GM18511 (cell line): ENCODE results near the gene C5orf24.
"Not testable (repeated sequence)": the region's sequence is repeated elsewhere in the genome, so short reads cannot be mapped to it uniquely, and the experiment has no call there.

Experiments used
- ATAC-seq: cut with Tn5 transposase; IDR thresholded peaks from one replicate; pipeline ENCODE4 v1.9.1; 2021; ENCODE audit warnings: mild to moderate bottlenecking, moderate library complexity; ENCODE audit not compliant: unreplicated experiment

The C5orf24 gene

DNA sequence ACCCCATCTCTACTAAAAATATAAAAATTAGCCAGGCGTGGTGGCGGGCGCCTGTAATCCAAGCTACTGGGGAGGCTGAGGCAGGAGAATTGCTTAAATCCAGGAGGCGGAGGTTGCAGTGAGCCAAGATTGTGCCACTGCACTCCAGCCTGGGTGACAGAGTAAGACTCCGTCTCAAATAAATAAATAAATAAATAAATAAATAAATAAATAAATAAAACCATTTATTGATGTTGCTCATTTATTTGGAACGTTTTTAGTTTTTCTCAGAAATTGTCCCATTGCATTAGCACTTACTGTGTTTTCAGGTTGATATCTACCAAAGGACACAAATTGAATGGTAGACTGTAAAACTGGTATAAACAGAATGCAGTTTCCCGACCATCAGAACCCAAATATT lies 10.7 kb downstream of the C5orf24 start:
- ATAC-seq = not testable (repeated sequence)

DNA sequence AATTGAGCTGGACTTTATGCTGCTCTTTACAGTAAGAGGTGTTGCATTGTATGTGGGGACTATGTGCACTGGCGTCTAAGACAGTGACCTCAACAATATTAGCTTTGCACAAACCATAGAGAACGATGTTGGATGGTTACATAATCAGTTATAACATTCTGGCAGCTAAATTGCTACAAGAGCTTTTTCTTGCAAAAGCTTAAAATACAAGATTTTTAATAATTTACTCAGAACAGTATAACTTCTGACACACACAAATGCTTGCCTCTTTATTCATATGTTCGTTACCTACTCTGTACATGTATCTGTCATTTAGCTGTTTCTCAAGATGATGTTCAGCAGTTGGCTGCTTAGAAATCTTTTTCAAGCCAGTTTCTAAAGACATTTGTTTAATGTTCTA lies 11.6 kb downstream of the C5orf24 start:
- ATAC-seq = no peak

DNA sequence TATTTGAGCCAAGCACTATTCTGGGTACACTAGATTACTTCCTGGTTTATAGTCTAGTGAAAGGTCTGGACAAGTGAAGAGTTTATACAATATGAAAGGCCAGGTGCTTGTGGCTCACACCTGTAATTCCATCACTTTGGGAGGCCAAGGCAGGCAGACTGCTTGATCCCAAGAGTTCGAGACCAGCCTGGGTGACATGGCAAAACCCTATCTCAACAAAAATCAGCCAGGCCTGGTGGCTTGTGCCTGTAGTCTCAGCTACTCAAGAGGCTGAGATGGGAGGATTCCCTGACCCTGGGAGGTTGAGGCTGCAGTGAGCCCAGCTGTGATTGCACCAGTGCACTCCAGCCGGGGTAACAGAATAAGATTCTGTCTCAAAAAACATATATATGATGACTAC lies 18.9 kb downstream of the C5orf24 start:
- no peak for ATAC-seq

DNA sequence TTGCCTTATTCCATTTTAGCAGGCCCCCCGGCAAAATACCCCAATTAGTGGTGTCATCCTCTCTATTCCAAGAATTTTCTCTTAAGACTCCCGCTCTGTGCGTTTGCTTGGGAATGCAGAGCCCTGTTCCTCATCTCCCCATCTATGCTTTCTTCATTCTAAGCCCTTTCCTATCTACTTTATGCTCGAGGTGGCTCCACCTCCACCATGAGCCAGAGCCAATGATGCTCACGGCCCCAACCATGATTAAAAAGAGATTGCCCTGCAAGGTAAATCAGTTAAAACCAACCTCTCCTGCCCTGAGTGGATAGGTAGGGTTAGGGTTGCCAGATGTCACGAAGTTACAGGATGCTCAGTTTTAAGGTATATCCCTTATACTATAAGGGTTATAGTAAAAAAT lies 27.7 kb downstream of the C5orf24 start:
- no peak for ATAC-seq

DNA sequence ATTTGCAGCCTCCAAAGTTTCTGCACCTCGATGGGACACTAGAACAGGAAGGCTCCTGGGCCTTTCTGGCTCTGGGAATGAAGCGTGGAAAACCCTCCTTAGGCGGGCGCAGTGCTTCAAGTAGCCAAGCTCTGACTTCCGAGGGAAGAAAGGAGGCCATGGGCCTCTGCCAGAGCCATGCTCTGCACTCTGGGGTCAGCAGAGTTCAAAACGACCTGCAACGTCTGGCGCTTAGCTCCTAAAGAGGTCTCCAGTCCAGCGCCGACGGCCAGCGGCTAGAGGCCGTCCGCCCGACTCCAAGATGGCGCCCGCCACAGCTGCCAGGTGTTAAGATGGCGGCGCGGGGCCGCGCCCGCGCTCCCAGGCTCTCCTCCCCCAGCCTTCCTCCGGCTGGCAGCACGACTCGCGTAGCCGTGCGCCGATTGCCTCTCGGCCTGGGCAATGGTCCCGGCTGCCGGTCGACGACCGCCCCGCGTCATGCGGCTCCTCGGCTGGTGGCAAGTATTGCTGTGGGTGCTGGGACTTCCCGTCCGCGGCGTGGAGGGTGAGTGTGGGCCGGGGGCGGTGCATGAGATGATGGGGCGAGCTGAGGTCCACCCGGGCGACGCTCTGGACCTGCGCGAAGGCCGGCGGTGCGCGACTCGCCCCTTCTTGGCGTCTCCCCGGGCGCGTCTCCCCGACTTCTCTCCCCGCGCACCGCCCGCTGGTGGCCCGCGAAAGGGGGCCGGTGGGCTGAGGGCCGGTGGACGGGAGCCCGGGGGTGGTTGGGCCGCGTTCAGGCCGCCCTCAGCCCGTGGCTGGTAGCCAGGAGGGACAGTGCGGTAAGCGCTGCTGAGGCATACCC lies 28.4 kb downstream of the C5orf24 start, which contains the start of gene TXNDC15:
Gene TXNDC15, plus strand, starts transcription at position 385 of the 844 bp plus-strand sequence. Its CDS starts 57 bp downstream, at position 442.
- ATAC-seq = peak; percentile 84

DNA sequence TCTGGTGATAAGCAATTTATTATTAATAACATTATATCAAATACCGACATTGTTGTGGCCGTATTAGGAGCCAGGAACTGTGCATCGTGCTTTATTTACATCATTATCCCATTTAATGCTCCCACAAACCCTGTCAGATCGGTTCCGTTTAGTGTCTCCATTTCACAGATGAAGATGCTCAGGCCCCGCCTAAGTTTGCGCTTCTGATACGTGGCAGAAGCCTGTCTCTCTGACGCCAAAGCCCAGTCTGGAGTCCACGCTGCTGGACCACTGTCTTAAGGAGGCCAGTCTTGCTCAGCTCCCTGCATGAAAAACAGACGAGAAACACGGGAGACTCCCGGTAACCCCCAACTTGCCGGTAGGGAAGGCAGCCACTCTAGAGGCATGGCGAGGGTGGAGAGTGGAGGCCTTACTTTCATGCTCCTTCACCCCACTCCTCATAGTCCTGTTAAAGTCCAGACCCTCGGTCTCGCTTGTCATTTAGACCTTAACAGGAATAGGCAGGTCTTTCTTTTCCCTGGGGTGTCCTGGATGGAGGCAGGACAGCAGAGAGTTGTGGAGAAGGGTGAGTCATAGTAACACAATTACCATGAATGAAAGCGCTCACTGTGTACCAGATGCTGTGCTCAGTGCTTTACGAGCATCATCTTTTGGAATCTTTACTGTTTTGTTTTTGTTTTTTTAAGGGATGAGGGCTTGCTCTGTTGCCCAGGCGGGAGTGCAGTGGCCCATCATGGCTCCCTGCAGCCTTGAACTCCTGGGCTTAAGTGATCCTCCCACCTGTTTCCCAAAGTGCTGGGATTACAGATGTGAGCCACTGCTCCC lies 29.3 kb downstream of the C5orf24 start:
- ATAC-seq = peak; percentile 40

DNA sequence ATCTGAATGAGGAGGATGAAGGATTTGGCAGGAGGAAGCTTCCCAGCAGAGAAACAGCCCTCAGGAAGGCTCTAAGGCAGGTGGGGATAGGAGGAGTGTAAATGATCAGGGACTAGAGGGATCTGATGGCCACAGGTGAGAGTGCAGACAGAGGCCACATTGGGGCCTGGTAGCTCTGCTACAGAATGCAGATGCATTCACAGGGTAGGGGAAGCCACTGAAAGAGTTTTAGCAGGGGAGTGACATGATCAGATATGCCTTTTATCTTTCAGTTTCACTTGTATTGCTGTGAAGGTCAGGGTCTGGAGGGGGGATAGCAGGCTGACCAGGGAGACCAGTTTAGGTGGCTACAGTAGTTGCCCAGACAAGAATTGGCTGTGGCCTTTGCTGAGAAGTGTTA lies 31.4 kb downstream of the C5orf24 start:
- peak; percentile 47 for ATAC-seq

DNA sequence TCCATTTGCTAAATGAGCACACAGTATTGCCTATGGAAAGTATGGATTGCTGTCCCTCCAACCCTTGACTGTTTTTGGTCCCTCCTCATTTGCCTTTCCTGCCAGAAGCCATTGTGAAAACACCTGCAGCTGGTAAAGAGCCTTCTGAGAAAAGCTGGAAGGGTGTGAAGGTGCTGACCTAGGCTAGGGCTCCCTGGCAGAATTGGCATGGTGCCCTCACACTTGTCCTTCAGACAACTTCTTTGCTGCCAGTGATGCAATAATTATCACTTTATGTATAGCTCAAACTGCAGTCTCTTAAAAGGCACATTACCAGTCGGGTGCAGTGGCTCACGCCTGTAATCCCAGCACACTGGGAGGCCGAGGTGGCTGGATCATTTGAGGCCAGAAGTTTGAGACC lies 32.6 kb downstream of the C5orf24 start:
- no peak for ATAC-seq

DNA sequence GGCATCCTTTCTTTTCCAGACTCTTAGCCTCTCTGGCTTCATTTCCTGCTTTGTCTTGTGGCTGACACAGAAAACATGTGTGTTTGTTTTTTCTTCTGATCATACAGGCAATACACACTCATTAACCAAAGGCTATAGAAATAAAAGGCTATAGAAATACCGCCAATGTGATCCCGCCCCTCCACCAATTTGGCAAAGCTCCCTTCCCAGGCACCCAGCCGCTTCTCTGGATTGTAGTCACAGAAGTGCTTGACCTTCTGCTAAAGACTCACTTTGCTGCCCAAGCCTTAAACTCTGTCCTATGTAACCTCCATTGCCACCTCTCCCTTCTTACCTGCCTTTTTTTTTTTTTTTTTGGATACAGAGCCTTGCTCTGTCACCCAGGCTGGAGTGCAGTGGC lies 33.7 kb downstream of the C5orf24 start:
- ATAC-seq = no peak

DNA sequence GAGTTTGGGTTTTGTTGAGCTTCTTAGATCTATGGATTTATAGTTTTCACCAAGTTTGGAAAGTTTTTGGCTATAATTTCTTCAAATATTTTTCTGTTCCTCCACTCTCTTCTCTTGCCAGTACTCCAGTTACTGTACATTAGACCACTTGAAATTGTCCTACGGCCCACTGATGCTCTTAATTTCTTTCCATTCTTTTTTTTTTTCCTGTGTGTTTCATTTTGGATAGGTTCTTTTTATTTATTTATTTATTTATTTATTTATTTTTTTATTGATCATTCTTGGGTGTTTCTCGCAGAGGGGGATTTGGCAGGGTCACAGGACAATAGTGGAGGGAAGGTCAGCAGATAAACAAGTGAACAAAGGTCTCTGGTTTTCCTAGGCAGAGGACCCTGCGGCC lies 35.2 kb downstream of the C5orf24 start:
- not testable (repeated sequence) for ATAC-seq

DNA sequence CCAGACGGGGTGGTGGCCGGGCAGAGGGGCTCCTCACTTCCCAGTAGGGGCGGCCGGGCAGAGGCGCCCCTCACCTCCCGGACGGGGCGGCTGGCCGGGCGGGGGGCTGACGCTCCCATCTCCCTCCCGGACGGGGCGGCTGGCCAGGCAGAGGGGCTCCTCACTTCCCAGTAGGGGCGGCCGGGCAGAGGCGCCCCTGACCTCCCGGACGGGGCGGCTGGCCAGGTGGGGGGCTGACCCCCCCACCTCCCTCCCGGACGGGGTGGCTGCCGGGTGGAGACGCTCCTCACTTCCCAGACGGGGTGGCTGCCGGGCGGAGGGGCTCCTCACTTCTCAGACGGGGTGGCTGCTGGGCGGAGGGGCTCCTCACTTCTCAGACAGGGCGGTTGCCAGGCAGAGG lies 35.9 kb downstream of the C5orf24 start:
- not testable (repeated sequence) for ATAC-seq

DNA sequence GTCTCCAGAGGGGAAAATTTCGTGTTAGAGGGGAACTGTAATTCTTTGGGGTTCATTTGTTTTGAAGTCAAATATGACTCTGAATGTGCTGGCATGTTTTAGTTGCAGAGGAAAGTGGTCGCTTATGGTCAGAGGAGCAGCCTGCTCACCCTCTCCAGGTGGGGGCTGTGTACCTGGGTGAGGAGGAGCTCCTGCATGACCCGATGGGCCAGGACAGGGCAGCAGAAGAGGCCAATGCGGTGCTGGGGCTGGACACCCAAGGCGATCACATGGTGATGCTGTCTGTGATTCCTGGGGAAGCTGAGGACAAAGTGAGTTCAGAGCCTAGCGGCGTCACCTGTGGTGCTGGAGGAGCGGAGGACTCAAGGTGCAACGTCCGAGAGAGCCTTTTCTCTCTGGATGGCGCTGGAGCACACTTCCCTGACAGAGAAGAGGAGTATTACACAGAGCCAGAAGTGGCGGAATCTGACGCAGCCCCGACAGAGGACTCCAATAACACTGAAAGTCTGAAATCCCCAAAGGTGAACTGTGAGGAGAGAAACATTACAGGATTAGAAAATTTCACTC lies 41.9 kb downstream of the C5orf24 start:
- ATAC-seq = no peak

DNA sequence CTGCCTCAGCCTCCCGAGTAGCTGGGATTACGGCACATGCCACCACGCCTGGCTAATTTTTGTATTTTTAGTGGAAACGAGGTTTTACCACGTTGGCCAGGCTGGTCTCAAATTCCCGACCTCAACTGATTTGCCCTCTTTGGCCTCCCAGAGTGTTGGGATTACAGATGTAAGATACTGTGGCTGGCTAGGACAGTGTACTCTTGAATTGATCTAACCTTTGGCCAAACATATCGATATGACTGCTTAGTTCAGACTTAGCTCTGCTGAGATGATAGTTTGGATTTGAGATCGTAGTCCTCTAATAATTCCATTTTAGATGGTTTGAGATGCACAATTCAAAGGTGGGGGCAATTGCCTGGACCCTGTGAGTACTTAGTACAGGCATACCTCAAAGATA lies 43.6 kb downstream of the C5orf24 start:
- ATAC-seq = no peak

DNA sequence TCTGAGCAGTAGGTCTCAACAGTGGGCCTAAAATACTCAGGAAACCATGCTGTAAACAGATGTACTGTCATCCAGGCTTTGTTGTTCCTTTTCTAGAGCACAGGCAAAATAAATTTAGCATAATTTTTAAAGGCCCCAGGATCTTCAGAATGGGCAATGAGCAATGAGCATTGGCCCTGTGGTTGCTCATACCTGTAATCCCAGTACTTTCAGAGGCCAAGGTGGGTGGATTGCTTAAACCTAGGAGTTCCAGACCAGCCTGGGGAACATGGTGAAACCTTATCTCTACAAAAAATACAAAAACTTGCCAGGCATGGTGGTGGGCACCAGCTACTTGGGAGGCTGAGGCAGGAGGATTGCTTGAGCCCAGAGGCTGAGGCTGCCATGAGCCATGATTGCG lies 45.7 kb downstream of the C5orf24 start:
- ATAC-seq = no peak

DNA sequence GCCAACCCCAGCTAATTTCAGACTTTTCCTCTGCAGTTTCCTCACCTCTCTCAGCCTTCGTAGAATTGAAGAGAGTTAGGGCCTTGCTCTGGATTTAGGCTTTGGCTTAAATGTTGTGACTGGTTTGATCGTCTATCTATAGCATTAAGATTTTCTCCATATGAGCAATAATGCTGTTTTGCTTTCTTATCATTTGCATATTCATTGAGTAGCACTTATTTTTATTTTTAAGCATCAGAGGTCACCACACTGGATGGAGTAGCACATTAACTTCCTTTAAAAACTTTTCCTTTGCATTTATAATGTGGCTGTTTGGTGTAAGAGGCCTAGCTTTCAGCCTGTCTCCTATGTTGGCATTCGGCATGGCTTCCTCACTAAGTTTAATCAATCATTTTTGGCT lies 46.5 kb downstream of the C5orf24 start:
- no peak for ATAC-seq

DNA sequence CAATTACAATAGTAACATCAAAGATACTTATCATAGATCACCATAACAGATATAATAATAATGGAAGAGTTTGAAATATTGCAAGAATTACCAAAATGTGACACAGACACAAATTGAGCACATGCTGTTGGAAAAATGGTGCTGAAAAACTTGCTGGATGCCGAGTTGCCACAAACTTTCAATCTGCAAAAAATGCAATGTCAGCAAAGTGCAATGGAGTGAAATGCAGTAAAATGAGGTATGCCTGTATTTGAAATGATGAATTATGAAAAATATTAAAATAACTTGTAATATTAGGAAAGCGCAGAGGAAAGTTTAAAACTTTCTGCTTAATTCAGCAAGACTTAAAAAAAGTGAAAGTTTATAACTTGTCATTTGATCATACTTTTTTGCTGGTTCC lies 47.2 kb downstream of the C5orf24 start:
- ATAC-seq = no peak

DNA sequence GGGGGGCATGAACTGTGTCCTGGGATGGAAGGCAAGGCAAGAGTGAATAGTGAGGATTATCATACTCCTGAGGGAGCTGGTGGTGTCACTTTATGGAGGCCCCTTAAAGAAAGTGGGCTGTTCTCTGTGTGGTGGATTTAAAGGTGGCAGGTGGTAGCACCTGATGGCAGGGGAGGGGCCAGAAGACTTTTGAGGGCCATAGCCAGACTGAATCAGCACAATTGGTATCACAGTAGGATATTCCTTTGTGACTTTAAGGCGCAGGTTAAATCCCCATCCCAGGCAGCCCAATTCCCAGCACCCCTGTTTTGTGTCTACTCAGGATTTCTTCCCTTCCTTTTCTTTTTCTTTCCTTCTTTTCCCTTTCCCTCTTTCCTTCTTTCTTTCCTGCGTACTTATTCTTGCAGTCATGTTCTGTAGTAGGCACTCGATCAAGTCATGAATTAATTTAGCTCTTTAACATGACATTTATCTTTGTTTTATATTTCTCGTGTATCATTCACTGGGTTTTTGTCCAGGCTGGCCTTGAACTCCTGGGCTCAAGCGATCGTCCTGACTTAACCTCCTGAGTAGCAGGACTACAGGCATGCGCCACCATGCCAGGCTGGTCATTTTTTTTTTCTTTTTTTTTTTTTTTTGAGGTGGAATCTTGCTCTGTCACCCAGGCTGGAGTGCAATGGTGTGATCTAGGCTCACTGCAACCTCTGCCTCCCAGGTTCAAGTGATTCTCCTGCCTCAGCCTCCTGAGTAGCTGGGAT lies 48.2 kb downstream of the C5orf24 start:
- no peak for ATAC-seq

DNA sequence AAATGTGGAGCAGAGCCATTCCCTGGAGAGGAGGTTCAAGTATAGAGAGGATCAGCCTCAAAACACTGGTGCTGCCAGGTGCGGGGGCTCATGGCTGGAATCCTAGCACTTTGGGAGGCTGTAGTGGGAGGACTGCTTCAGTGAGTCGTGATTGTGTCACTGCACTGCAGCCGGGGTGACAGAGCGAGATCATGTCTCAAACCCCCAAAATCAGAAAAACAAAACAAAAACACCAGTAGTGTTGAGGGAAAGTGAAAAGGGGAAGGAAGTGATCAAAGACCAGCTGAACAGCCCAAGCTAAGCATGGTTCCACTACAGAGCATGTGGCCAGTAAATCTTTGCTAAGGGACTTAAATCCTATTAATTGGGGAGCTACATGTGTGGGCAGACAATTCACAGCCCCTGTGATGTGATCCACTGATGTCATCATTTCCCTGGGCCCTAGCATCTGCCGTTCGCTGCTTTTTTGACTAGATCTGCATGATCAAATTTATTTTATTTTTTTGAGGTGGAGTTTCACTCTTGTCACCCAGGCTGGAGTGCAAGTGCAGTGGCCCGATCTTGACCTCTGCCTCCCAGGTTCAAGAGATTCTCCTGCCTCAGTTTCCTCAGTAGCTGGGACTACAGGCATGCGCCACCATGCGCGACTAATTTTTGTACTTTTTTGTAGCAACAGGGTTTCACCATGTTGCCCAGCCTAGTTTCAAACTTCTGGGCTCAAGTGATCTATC lies 56.5 kb downstream of the C5orf24 start:
- ATAC-seq = peak; percentile 24

DNA sequence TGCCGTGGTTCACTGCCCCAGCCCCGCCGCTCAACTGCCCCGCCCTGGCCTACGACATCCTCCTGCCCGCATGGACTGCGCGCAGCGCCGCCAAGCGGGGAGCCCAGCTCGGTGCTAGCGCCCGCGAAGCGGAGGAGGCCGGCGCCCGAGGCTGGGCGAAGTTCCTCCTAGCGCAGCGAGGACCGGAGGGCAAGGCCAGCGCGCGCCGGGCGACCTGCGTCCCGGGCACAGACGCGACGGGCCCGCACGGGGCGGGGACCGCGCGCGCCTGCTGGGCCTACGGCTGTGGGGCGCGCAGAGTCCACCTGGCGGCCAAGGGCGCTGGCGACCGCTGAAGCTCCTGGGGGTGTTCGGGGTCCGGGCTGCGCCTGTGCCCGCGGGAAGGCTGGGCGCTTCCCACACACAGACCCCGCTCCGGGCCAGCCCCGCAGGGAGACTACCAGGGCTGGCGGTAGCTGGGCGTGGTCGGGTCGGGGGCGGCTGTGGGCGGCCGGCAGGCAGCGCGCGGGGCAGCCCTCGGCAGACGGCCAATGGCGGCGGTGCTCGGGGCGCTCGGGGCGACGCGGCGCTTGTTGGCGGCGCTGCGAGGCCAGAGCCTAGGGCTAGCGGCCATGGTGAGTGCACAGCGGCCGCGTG lies 59.0 kb downstream of the C5orf24 start, which contains the start of gene PCBD2:
Gene PCBD2, plus strand, starts transcription at position 522 of the 636 bp plus-strand sequence. Its CDS starts 9 bp downstream, at position 531.
- peak; percentile 83 for ATAC-seq
